ENCODE results near the gene DNM3. TPM values are rescaled to one million over a fixed set of nuclear protein-coding genes. Genes with fewer than 3 reads are reported as not detected.

Gene DNM3
- total RNA-seq, 4 donors from 2014 or later = 2.7 to 3.3 TPM; not detected in 2

- TF ChIP-seq EP300 (IDR thresholded peaks at IDR 0.05; ENCODE audit: low read depth) = no peak
- no peak for TF ChIP-seq CTCF (IDR thresholded peaks at IDR 0.05)
- TF ChIP-seq POLR2AphosphoS5 (IDR thresholded peaks at IDR 0.05) = no peak
- TF ChIP-seq POLR2A (IDR thresholded peaks at IDR 0.05) = no peak
- Histone ChIP-seq H3K27me3 (no peaks in the 10 kb centered on the region), H3K36me3 (no peaks in the 10 kb centered on the region), H3K9me3 (no peaks in the 10 kb centered on the region), H3K4me1 (no peaks in the 10 kb centered on the region), H3K4me3 (no peak overlapping the region), H3K27ac (no peak overlapping the region)
- intact Hi-C loops (cut with DNase I; ENCODE audit: low total_unique reads) (loop anchor here (5.0 kb wide), 1 partner anchor 179 kb away; no protein-coding TSS in a partner anchor), in situ Hi-C loops (cut with MboI; ENCODE audit: low pct_ligation_motif_present in 1 of 4, low pct_unique_long_range_greater_than_20kb in 1 of 4, low sequenced_read_pairs in 3 of 4) (loop anchor here (10.0 to 25.0 kb wide), 2 partner anchors 182 to 609 kb away; partner anchors contain the start of gene C1orf105 (in 2 of the 4))
- DNase-seq = no peak
- WGBS, 2 donors (ENCODE audit: low coverage in 1 of 2) = 50 to 79% methylated on average over 2 of the region's 2 CpGs
Measured at GRCh38 chr1:171803045-171803444, 38.3 kb upstream of the DNM3 start.

- no peaks in the 10 kb centered on the region for H3K36me3 ChIP-seq
- WGBS, 2 donors (ENCODE audit: low coverage in 1 of 2) = 95% methylated on average over 17 of the region's 17 CpGs; no CpG with 5 or more reads in 1 of the 2 donors
- no peak overlapping the region for H3K4me3 ChIP-seq
- H3K4me1 ChIP-seq = no peaks in the 10 kb centered on the region
- H3K9me3 ChIP-seq = no peaks in the 10 kb centered on the region
- H3K27me3 ChIP-seq = no peaks in the 10 kb centered on the region
- in situ Hi-C loops (cut with MboI; ENCODE audit: low pct_ligation_motif_present in 1 of 4, low pct_unique_long_range_greater_than_20kb in 1 of 4, low sequenced_read_pairs in 3 of 4) = loop anchor here (10.0 to 25.0 kb wide), 2 partner anchors 181 to 609 kb away; partner anchors contain the start of gene C1orf105 (in 2 of the 4)
- no peak for DNase-seq
- intact Hi-C loops (cut with DNase I; ENCODE audit: low total_unique reads) = loop anchor here (5.0 kb wide), 1 partner anchor 179 kb away; no protein-coding TSS in a partner anchor
- TF ChIP-seq EP300 (IDR thresholded peaks at IDR 0.05; ENCODE audit: low read depth) (no peak), CTCF (IDR thresholded peaks at IDR 0.05) (no peak), POLR2AphosphoS5 (IDR thresholded peaks at IDR 0.05) (no peak), POLR2A (IDR thresholded peaks at IDR 0.05) (no peak)
- H3K27ac ChIP-seq = no peak overlapping the region
Measured at GRCh38 chr1:171803461-171804022, 37.8 kb upstream of the DNM3 start.

GRCh38 chr1:171805395-171806115 is 35.7 kb upstream of the DNM3 start:
- Histone ChIP-seq H3K27me3 (no peaks in the 10 kb centered on the region), H3K4me3 (no peak overlapping the region), H3K36me3 (no peaks in the 10 kb centered on the region), H3K27ac (no peak overlapping the region), H3K4me1 (no peaks in the 10 kb centered on the region), H3K9me3 (no peaks in the 10 kb centered on the region)
- no peak for DNase-seq
- WGBS, 2 donors (ENCODE audit: low coverage in 1 of 2) = 15 to 80% methylated on average over 3 to 9 of the region's 9 CpGs
- intact Hi-C loops (cut with DNase I; ENCODE audit: low total_unique reads) (loop anchor here (5.0 kb wide), 1 partner anchor 1528 kb away; no protein-coding TSS in a partner anchor), in situ Hi-C loops (cut with MboI; ENCODE audit: low pct_ligation_motif_present in 1 of 4, low pct_unique_long_range_greater_than_20kb in 1 of 4, low sequenced_read_pairs in 3 of 4) (loop anchor here (5.0 to 25.0 kb wide), 3 partner anchors 177 to 607 kb away; partner anchors contain the start of gene C1orf105 (in 2 of the 4))
- TF ChIP-seq CTCF (IDR thresholded peaks at IDR 0.05) (no peak), EP300 (IDR thresholded peaks at IDR 0.05; ENCODE audit: low read depth) (no peak), POLR2AphosphoS5 (IDR thresholded peaks at IDR 0.05) (no peak)

GRCh38 chr1:171807556-171807955 is 33.7 kb upstream of the DNM3 start:
- Histone ChIP-seq H3K4me1 (no peaks in the 10 kb centered on the region), H3K27ac (no peak overlapping the region), H3K36me3 (no peaks in the 10 kb centered on the region), H3K27me3 (no peaks in the 10 kb centered on the region), H3K4me3 (no peak overlapping the region), H3K9me3 (no peaks in the 10 kb centered on the region)
- in situ Hi-C loops (cut with MboI; ENCODE audit: low pct_ligation_motif_present in 1 of 4, low pct_unique_long_range_greater_than_20kb in 1 of 4, low sequenced_read_pairs in 3 of 4) (loop anchor here (5.0 to 25.0 kb wide), 3 partner anchors 175 to 605 kb away; partner anchors contain the start of gene C1orf105 (in 2 of the 4)), intact Hi-C loops (cut with DNase I; ENCODE audit: low total_unique reads) (loop anchor here (5.0 kb wide), 1 partner anchor 1530 kb away; no protein-coding TSS in a partner anchor)
- TF ChIP-seq POLR2AphosphoS5 (IDR thresholded peaks at IDR 0.05) (no peak), CTCF (IDR thresholded peaks at IDR 0.05) (no peak), POLR2A (IDR thresholded peaks at IDR 0.05) (no peak), EP300 (IDR thresholded peaks at IDR 0.05; ENCODE audit: low read depth) (no peak)
- DNase-seq = no peak
- 73 to 86% methylated on average over 4 of the region's 4 CpGs for WGBS, 2 donors (ENCODE audit: low coverage in 1 of 2)
